Tibial nerve (tissue), 4 donors: ENCODE data around the gene TBX21.

ENCODE experiments used
- EP300 ChIP-seq, 2 donors: sonication (generic); formaldehyde crosslinking; IDR thresholded peaks; one replicate each; pipeline ENCODE4 v1.6.1; 2017; ENCODE audit warnings: antibody characterized with exemption in 2 of 2, mild to moderate bottlenecking in 1 of 2
- POLR2A ChIP-seq, 2 donors: fragments of 450-650 bp; IDR thresholded peaks; one replicate each; pipeline ENCODE4 v1.6.1; 2017; ENCODE audit warnings: antibody characterized with exemption in 2 of 2, mild to moderate bottlenecking in 2 of 2, moderate library complexity in 2 of 2
- TF ChIP-seq, protein P1 (sequence below), 5 experiments: fragments of 200-600 bp in 3 of 5; fragments of 450-650 bp in 2 of 5; sonication (generic) in 3 of 5; IDR thresholded peaks; one replicate each; pipeline ENCODE4 v1.5.1; 2016 to 2019; ENCODE audit warnings: antibody characterized with exemption in 5 of 5, mild to moderate bottlenecking in 3 of 5, moderate library complexity in 2 of 5

DNA sequence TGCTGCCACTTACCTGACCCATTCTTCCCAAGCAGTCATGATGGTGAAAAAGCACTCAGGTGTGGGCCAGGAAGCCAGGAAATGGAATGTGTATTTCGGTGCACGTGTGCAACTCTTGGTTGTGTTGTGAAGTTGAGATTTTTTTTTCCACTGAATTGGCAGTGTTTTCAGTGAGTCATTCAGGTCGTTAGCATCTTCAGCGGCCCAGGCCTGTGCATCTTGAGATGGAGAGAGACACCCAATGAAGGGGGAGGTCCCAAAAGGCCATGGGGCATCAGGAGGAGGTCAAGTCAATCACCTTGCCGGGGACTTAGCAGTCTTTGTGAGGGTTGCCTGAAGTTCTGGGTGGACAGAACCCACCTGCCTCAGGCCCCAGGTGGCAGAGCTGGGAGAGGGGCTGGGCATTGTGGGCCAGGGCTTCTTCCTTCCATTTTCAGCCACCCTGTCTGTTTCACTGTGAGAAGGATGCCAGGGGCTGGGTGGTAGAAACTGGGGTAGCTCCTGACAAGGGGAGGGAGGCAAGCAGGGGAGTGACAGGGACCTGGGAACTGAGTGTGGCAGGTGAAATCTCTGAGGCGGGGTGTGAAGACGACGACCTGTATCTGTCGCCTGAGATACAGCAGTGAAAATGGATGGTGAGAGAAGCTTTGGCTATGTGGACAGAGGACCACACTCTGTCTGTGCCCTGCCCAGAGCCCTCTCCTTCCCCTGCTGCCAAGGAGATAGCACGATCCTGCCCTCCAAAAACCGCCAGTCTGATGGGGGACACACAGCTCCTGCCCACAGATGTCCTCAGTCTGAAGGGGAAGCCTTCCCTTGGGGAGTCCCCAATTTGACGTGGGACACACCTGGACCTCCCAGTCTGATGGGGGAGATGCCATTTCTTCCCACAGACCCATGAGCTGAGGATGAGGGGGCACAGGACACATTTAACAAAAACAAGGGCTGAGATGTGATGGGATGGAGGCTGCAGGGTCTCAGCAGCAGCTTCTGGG, 27.2 kb upstream of the TBX21 start:
- TF ChIP-seq, protein P1, sequence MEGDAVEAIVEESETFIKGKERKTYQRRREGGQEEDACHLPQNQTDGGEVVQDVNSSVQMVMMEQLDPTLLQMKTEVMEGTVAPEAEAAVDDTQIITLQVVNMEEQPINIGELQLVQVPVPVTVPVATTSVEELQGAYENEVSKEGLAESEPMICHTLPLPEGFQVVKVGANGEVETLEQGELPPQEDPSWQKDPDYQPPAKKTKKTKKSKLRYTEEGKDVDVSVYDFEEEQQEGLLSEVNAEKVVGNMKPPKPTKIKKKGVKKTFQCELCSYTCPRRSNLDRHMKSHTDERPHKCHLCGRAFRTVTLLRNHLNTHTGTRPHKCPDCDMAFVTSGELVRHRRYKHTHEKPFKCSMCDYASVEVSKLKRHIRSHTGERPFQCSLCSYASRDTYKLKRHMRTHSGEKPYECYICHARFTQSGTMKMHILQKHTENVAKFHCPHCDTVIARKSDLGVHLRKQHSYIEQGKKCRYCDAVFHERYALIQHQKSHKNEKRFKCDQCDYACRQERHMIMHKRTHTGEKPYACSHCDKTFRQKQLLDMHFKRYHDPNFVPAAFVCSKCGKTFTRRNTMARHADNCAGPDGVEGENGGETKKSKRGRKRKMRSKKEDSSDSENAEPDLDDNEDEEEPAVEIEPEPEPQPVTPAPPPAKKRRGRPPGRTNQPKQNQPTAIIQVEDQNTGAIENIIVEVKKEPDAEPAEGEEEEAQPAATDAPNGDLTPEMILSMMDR (IDR thresholded peaks at IDR 0.05), result no peak
- no peak for TF ChIP-seq EP300 (IDR thresholded peaks at IDR 0.05)
- TF ChIP-seq POLR2A (IDR thresholded peaks at IDR 0.05), result no peak
